ENCODE results near the gene FYN.

DNA sequence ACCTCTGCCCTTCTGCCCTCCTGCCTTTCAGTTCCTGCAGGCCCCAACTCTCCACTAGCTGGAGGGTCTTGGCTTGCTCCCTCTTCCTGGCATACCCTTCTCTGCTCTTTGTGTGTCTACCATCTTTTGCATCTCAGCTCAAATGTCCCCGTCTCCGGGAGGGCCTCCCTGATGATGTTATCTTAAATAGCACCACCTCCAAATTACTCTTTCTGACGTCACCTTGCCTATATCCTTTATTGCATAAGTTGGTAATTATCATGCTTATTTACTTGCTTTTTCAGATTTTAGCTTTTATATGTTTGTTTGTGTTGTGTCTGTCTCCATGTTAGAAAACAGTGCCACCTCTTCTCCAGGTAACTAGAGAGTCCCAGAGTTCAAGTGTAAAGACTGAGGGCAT lies 36.0 kb upstream of the FYN start:
- no peak for TF ChIP-seq ZNF274 (IDR thresholded peaks at IDR 0.05; ENCODE audit: borderline replicate concordance, extremely low read depth, low read length)
- no peak for TF ChIP-seq SP4 (IDR thresholded peaks at IDR 0.05; ENCODE audit: low read length)
- TF ChIP-seq POLR2AphosphoS5 (IDR thresholded peaks at IDR 0.05; ENCODE audit: low read depth, low read length) = no peak
- no peak for TF ChIP-seq POLR2A (IDR thresholded peaks at IDR 0.05; ENCODE audit: control extremely low read depth in 1 of 2, low read depth in 2 of 2, low read length in 2 of 2)
- TF ChIP-seq, protein P1, sequence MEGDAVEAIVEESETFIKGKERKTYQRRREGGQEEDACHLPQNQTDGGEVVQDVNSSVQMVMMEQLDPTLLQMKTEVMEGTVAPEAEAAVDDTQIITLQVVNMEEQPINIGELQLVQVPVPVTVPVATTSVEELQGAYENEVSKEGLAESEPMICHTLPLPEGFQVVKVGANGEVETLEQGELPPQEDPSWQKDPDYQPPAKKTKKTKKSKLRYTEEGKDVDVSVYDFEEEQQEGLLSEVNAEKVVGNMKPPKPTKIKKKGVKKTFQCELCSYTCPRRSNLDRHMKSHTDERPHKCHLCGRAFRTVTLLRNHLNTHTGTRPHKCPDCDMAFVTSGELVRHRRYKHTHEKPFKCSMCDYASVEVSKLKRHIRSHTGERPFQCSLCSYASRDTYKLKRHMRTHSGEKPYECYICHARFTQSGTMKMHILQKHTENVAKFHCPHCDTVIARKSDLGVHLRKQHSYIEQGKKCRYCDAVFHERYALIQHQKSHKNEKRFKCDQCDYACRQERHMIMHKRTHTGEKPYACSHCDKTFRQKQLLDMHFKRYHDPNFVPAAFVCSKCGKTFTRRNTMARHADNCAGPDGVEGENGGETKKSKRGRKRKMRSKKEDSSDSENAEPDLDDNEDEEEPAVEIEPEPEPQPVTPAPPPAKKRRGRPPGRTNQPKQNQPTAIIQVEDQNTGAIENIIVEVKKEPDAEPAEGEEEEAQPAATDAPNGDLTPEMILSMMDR (IDR thresholded peaks at IDR 0.05; ENCODE audit: control extremely low read depth in 1 of 3, insufficient read depth in 1 of 3, low read depth in 1 of 3, low read length in 3 of 3) = no peak
- TF ChIP-seq SP2 (IDR thresholded peaks at IDR 0.05; ENCODE audit: low read length) = no peak
- no peak for TF ChIP-seq NRF1 (IDR thresholded peaks at IDR 0.05; ENCODE audit: low read depth, low read length)
- no peak for TF ChIP-seq NANOG (IDR thresholded peaks at IDR 0.05; ENCODE audit: insufficient read depth, low read depth, low read length, poor library complexity, severe bottlenecking)
- no peak for TF ChIP-seq ASH2L (IDR thresholded peaks at IDR 0.05; ENCODE audit: low read length)
- TF ChIP-seq KDM1A (IDR thresholded peaks at IDR 0.05; ENCODE audit: borderline replicate concordance, low read length) = no peak
- TF ChIP-seq JUND (IDR thresholded peaks at IDR 0.05; ENCODE audit: low read length) = no peak
